Natural killer cell (primary cell): Measurements from ENCODE around the gene SEPTIN12. TPM values are rescaled to one million over a fixed set of nuclear protein-coding genes. Genes with fewer than 3 reads are reported as not detected.
A peak's percentile ranks its signal among the peaks of the same experiment; 100 is the strongest.

Experiments used
- ATAC-seq, 3 donors: fragments of 150-1000 bp in 2 of 3; fragments of 200-7000 bp in 1 of 3; cut with Tn5 transposase; 1 replicate in 1 of 3; 2 replicates in 2 of 3; pipeline ENCODE4 v1.10.0; 2021; ENCODE audit warnings: mild to moderate bottlenecking in 2 of 3, moderate library complexity in 2 of 3
- DNase-seq, 2 donors: peaks; one replicate each; pipeline versions ENCODE4 v3.0.0 to v3.0.0-alpha.2; 2013 to 2021; ENCODE audit warnings: mixed read lengths in 1 of 2
- H3K27ac ChIP-seq: one replicate; pipeline ENCODE4 v1.5.1; 2013; ENCODE audit warnings: mild to moderate bottlenecking, low read length
- H3K27me3 ChIP-seq: one replicate; pipeline ENCODE4 v1.6.1; 2013; ENCODE audit warnings: low read length; ENCODE audit not compliant: control insufficient read depth, insufficient read depth
- H3K36me3 ChIP-seq: one replicate; pipeline ENCODE4 v1.6.1; 2013; ENCODE audit warnings: low read length; ENCODE audit not compliant: control insufficient read depth, insufficient read depth
- H3K4me1 ChIP-seq: one replicate; pipeline ENCODE4 v1.6.1; 2013; ENCODE audit warnings: low read length; ENCODE audit not compliant: control insufficient read depth, insufficient read depth
- H3K4me3 ChIP-seq: one replicate; pipeline ENCODE4 v1.5.1; 2013; ENCODE audit warnings: low read length
- H3K9me3 ChIP-seq: one replicate; pipeline ENCODE4 v1.6.1; 2013; ENCODE audit warnings: low read length; ENCODE audit not compliant: control insufficient read depth, insufficient read depth
- H3K27ac Mint-ChIP-seq, 2 donors: one replicate each; pipeline ENCODE4 v1.8.0; 2022; ENCODE audit warnings: mild to moderate bottlenecking in 2 of 2, mixed read lengths in 2 of 2, moderate library complexity in 1 of 2
- H3K27me3 Mint-ChIP-seq, 2 donors: one replicate each; pipeline ENCODE4 v1.8.0; 2022; ENCODE audit warnings: low read depth in 2 of 2, mixed read lengths in 2 of 2
- H3K36me3 Mint-ChIP-seq: one replicate; pipeline ENCODE4 v1.8.0; 2022; ENCODE audit warnings: mixed read lengths
- H3K4me1 Mint-ChIP-seq, 2 donors: one replicate each; pipeline ENCODE4 v1.8.0; 2022; ENCODE audit warnings: mixed read lengths in 2 of 2
- H3K4me3 Mint-ChIP-seq: one replicate; pipeline ENCODE4 v1.8.0; 2022; ENCODE audit warnings: mild to moderate bottlenecking, moderate library complexity, mixed read lengths
- H3K9me3 Mint-ChIP-seq, 2 donors: one replicate each; pipeline ENCODE4 v1.8.0; 2022; ENCODE audit warnings: mixed read lengths in 2 of 2
- CTCF ChIP-seq: fragments of 200-600 bp; IDR thresholded peaks from one replicate; pipeline ENCODE4 v1.8.0; 2022; ENCODE audit warnings: antibody characterized with exemption
- WGBS: methylation state at CpG from one replicate; pipeline ENCODE4 v1.1.7; 2013; ENCODE audit warnings: missing lambda C conversion rate; ENCODE audit not compliant: insufficient coverage; 5-methylcytosine and 5-hydroxymethylcytosine counted together
- intact Hi-C: fragments of 100-400 bp; cut with micrococcal nuclease; formaldehyde crosslinking; loops from one replicate; pipeline ENCODE4 v1.14.2; 2022
- total RNA-seq, 4 donors: library from RNA; stranded (reverse); fragments of 120-200 nt in 1 of 4; gene quantifications; one replicate each; pipeline versions ENCODE4 v1.2.3 to v1.2.4, GENCODE V29; 2013 to 2022

Gene SEPTIN12
- total RNA-seq, 3 donors from 2014 or later (not counting 1 experiment from before 2014, with no cell fraction given): 0.59 TPM; not detected in 2

- 83% methylated on average over 26 of the region's 26 CpGs for WGBS
Measured at GRCh38 chr16:4765511-4766474, 22.4 kb downstream of the SEPTIN12 start.

GRCh38 chr16:4763791-4764190, 24.4 kb downstream of the SEPTIN12 start:
- H3K36me3 Mint-ChIP-seq: no peaks in the 10 kb centered on the region
- intact Hi-C loops: no loop called here
- no peak overlapping the region for H3K27ac ChIP-seq
- H3K4me1 ChIP-seq: peaks cover 33% of the 10 kb centered on the region
- ATAC-seq (no peak), DNase-seq (no peak)
- no peak overlapping the region for H3K27ac Mint-ChIP-seq
- no peaks in the 10 kb centered on the region for H3K27me3 ChIP-seq
- H3K9me3 Mint-ChIP-seq: no peaks in the 10 kb centered on the region
- no peaks in the 10 kb centered on the region for H3K9me3 ChIP-seq
- peaks cover 29% of the 10 kb centered on the region for H3K36me3 ChIP-seq
- H3K4me1 Mint-ChIP-seq: peaks cover 24 to 27% of the 10 kb centered on the region in 2 donors
- 97% methylated on average over 7 of the region's 7 CpGs for WGBS
- no peak overlapping the region for H3K4me3 ChIP-seq
- no peak overlapping the region for H3K4me3 Mint-ChIP-seq
- no peak for TF ChIP-seq CTCF
- H3K27me3 Mint-ChIP-seq: no peaks in the 10 kb centered on the region

More at GRCh38 chr16:4765511-4766474, 22.4 kb downstream of the SEPTIN12 start:
- Histone ChIP-seq H3K27me3 (no peaks in the 10 kb centered on the region), H3K4me3 (no peak overlapping the region), H3K27ac (no peak overlapping the region), H3K4me1 (peaks cover 38% of the 10 kb centered on the region), H3K36me3 (peaks cover 19% of the 10 kb centered on the region), H3K9me3 (no peaks in the 10 kb centered on the region)
- ATAC-seq (no peak), DNase-seq (no peak)
- peaks cover 30 to 34% of the 10 kb centered on the region in 2 donors for H3K4me1 Mint-ChIP-seq
- TF ChIP-seq CTCF: no peak
- peak overlapping the region; percentile 73 to 81 for H3K27ac Mint-ChIP-seq
- H3K9me3 Mint-ChIP-seq: no peaks in the 10 kb centered on the region
- no peaks in the 10 kb centered on the region for H3K36me3 Mint-ChIP-seq
- intact Hi-C loops: loop anchor here (5.0 kb wide), 2 partner anchors 82 to 513 kb away; partner anchors contain the start of genes GLYR1 and UBN1
- peak overlapping the region; percentile 88 for H3K4me3 Mint-ChIP-seq
- H3K27me3 Mint-ChIP-seq: no peaks in the 10 kb centered on the region

GRCh38 chr16:4762205-4762604, 25.9 kb downstream of the SEPTIN12 start:
- H3K9me3 ChIP-seq: no peaks in the 10 kb centered on the region
- H3K27ac Mint-ChIP-seq: no peak overlapping the region
- H3K9me3 Mint-ChIP-seq: no peaks in the 10 kb centered on the region
- H3K27me3 ChIP-seq: no peaks in the 10 kb centered on the region
- peaks cover 12 to 14% of the 10 kb centered on the region in 2 donors for H3K4me1 Mint-ChIP-seq
- DNase-seq (no peak), ATAC-seq (no peak)
- intact Hi-C loops: no loop called here
- peaks cover 19% of the 10 kb centered on the region for H3K4me1 ChIP-seq
- no peaks in the 10 kb centered on the region for H3K36me3 Mint-ChIP-seq
- H3K27me3 Mint-ChIP-seq: no peaks in the 10 kb centered on the region
- no peak overlapping the region for H3K27ac ChIP-seq
- H3K4me3 ChIP-seq: no peak overlapping the region
- peaks cover 36% of the 10 kb centered on the region for H3K36me3 ChIP-seq
- TF ChIP-seq CTCF: no peak
- WGBS: 95% methylated on average over 9 of the region's 9 CpGs
- no peak overlapping the region for H3K4me3 Mint-ChIP-seq
